HG03064 (cell line): ENCODE data around the gene URGCP.
"Not testable (repeated sequence)": the region's sequence is repeated elsewhere in the genome, so short reads cannot be mapped to it uniquely, and the experiment has no call there.

ENCODE experiments used
- ATAC-seq: cut with Tn5 transposase; IDR thresholded peaks from one replicate; pipeline ENCODE4 v1.9.1; 2021; ENCODE audit warnings: low read depth; ENCODE audit not compliant: unreplicated experiment

URGCP gene

GRCh38 chr7:43844257-43844656, 62.1 kb downstream of the URGCP start:
- ATAC-seq, result no peak

- ATAC-seq, result no peak
Measured at GRCh38 chr7:43843296-43843695, 63.1 kb downstream of the URGCP start.

- no peak for ATAC-seq
Measured at GRCh38 chr7:43838201-43838658, 68.2 kb downstream of the URGCP start.

GRCh38 chr7:43834463-43835251, 71.7 kb downstream of the URGCP start:
- ATAC-seq, result no peak

GRCh38 chr7:43830917-43831316, 75.5 kb downstream of the URGCP start:
- not testable (repeated sequence) for ATAC-seq
